GM12878 (cell line): ENCODE results near the gene CDH1. TPM values are rescaled to one million over a fixed set of nuclear protein-coding genes. Genes with fewer than 3 reads are reported as not detected.

ENCODE experiments used
- ATAC-seq: fragments of 200-7000 bp; cut with Tn5 transposase; 3 replicates; pipeline ENCODE4 v1.9.1; 2020; ENCODE audit warnings: mild to moderate bottlenecking, moderate library complexity
- BruUV-seq: library from RNA; stranded (reverse); fragments of 400-500 nt; replicated peaks from 2 replicates; lab custom pipeline; 2021; lab: Mats Ljungman, UMichigan
- CTCF ChIA-PET: fragments of 300-600 bp; sonication (Branson Sonifier 250); formaldehyde crosslinking; extraction: SDS; loops from one replicate; lab custom pipeline; 2021; ENCODE audit warnings: inconsistent platforms; lab: Yijun Ruan, JAX
- POLR2A ChIA-PET: fragments of 350-600 bp; formaldehyde crosslinking; extraction: SDS; loops from one replicate; lab custom pipeline; 2021; ENCODE audit warnings: inconsistent platforms; lab: Charles Lee
- RAD21 ChIA-PET: fragments of 300-600 bp; sonication (Branson Sonifier 250); formaldehyde crosslinking; loops from one replicate; lab custom pipeline; 2023; ENCODE audit warnings: antibody characterized with exemption; ENCODE audit not compliant: unreplicated experiment; lab: Charles Lee
- SMC1A ChIA-PET: fragments of 300-600 bp; sonication (Branson Sonifier 250); formaldehyde crosslinking; loops from one replicate; lab custom pipeline; 2023; ENCODE audit not compliant: unreplicated experiment, uncharacterized antibody; lab: Charles Lee
- DNase-seq: peaks from one replicate; pipeline ENCODE4 v3.0.0-alpha.2; 2011; ENCODE audit warnings: low read depth, low spot score
- FAIRE-seq: peaks from 3 replicates; lab custom pipeline; 2011; peaks lifted over from hg19 to GRCh38; lab: Jason Lieb, UNC
- H2AFZ ChIP-seq: 2 replicates; pipeline ENCODE4 v1.6.0; 2011; ENCODE audit warnings: low read depth, low read length, control low read depth; ENCODE audit not compliant: control insufficient read depth
- H3K27ac ChIP-seq: 2 replicates; pipeline ENCODE4 v1.5.1; 2011; ENCODE audit warnings: control low read depth; ENCODE audit not compliant: control insufficient read depth, insufficient read depth
- H3K27me3 ChIP-seq, 2 experiments: replicated peaks in 1 of 2; 2 replicates each; pipeline versions ENCODE4 v1.6.0 to v1.6.1; 2011; ENCODE audit warnings: low read length in 1 of 2; ENCODE audit not compliant: control insufficient read depth in 2 of 2, insufficient read depth in 2 of 2
- H3K36me3 ChIP-seq, 2 experiments: 2 replicates each; pipeline ENCODE4 v1.5.1; 2011; ENCODE audit warnings: low read length in 1 of 2; ENCODE audit not compliant: control insufficient read depth in 2 of 2, insufficient read depth in 2 of 2
- H3K4me1 ChIP-seq: 2 replicates; pipeline ENCODE4 v1.6.1; 2011; ENCODE audit warnings: mild to moderate bottlenecking, low read length, moderate library complexity, mixed read lengths; ENCODE audit not compliant: control insufficient read depth, insufficient read depth
- H3K4me2 ChIP-seq: 2 replicates; pipeline ENCODE4 v1.6.0; 2011; ENCODE audit warnings: control low read depth; ENCODE audit not compliant: control insufficient read depth, insufficient read depth
- H3K4me3 ChIP-seq: fragments of 200-600 bp; sonication (generic); 2 replicates; pipeline ENCODE4 v1.5.1; 2016
- H3K79me2 ChIP-seq: 2 replicates; pipeline ENCODE4 v1.6.0; 2011; ENCODE audit warnings: low read length; ENCODE audit not compliant: control insufficient read depth, insufficient read depth
- H3K9ac ChIP-seq: 2 replicates; pipeline ENCODE4 v1.8.0; 2011; ENCODE audit warnings: low read length, control low read depth, mixed read lengths; ENCODE audit not compliant: control insufficient read depth, insufficient read depth
- H3K9me3 ChIP-seq: replicated peaks from 3 replicates; pipeline ENCODE4 v1.5.1; 2011; ENCODE audit warnings: mild to moderate bottlenecking, low read length; ENCODE audit not compliant: control insufficient read depth, insufficient read depth
- H4K20me1 ChIP-seq: 2 replicates; pipeline ENCODE4 v1.6.0; 2011; ENCODE audit not compliant: control insufficient read depth, insufficient read depth
- ATF7 ChIP-seq: fragments of 450-650 bp; IDR thresholded peaks from 2 replicates; pipeline ENCODE4 v1.6.1; 2016; ENCODE audit warnings: low read depth, mild to moderate bottlenecking
- CREM ChIP-seq: IDR thresholded peaks from 2 replicates; pipeline ENCODE4 v1.6.1; 2014; ENCODE audit warnings: antibody characterized with exemption, low read depth
- EED ChIP-seq: sonication (generic); IDR thresholded peaks from 2 replicates; pipeline ENCODE4 v1.6.1; 2016; ENCODE audit warnings: antibody characterized with exemption, low read depth
- RAD51 ChIP-seq: fragments of 450-650 bp; IDR thresholded peaks from 2 replicates; pipeline ENCODE4 v1.6.1; 2016; ENCODE audit warnings: moderate library complexity, mild to moderate bottlenecking, inconsistent platforms
- WRNIP1 ChIP-seq: IDR thresholded peaks from 2 replicates; pipeline ENCODE4 v1.6.1; 2011; ENCODE audit warnings: low read depth, low read length, improper control_type of control experiment, borderline replicate concordance
- ZNF274 ChIP-seq: IDR thresholded peaks from one replicate; pipeline ENCODE4 v1.8.0; 2011; ENCODE audit not compliant: insufficient read length, insufficient read depth
- WGBS: methylation state at CpG from one replicate; pipeline ENCODE4 v1.1.6; 2016; ENCODE audit warnings: low lambda C conversion rate; ENCODE audit not compliant: insufficient replicate concordance, insufficient coverage; ENCODE audit errors: missing lambda C conversion rate; 5-methylcytosine and 5-hydroxymethylcytosine counted together
- in situ Hi-C: fragments of 300-500 bp; cut with MboI; formaldehyde crosslinking; loops from 9 replicates; pipeline ENCODE4 v1.14.3; 2018; ENCODE audit warnings: mixed read lengths
- intact Hi-C: fragments of 100-400 bp; cut with micrococcal nuclease; formaldehyde crosslinking; loops from one replicate; pipeline ENCODE4 v1.14.2; 2022; ENCODE audit not compliant: unreplicated experiment
- polyA plus RNA-seq, 11 experiments: library from polyadenylated mRNA; depleted of rRNA in 4 of 11; unstranded in 6 of 11; stranded (reverse) in 5 of 11; fragments of >200 nt; fragmentation: Nextera tagmentation in 4 of 11; fragmentation: Illumina TruSeq in 1 of 11; extraction: Ambion mirVana in 4 of 11; extraction: Trizol in 1 of 11; gene quantifications; 1 replicate in 1 of 11; 2 replicates in 10 of 11; pipeline versions ENCODE4 v1.2.1 to v1.2.3, GENCODE V29; 2011 to 2016; ENCODE audit warnings: inconsistent platforms in 2 of 11, missing spikeins in 2 of 11, low read depth in 1 of 11
- total RNA-seq, 4 experiments: library from RNA; depleted of rRNA in 3 of 4; stranded (reverse); fragments of >200 nt in 3 of 4; fragmentation: Illumina TruSeq in 1 of 4; extraction: Trizol in 1 of 4; gene quantifications; 2 replicates each; pipeline versions ENCODE4 v1.2.1 to v1.2.3, GENCODE V29; 2013 to 2021
- TF ChIP-seq, protein P1 (sequence below): fragments of 150-350 bp; IDR thresholded peaks from 2 replicates; pipeline ENCODE4 v1.6.1; 2014; ENCODE audit warnings: mild to moderate bottlenecking, low read depth, low read length

The CDH1 gene
- total and polyA plus RNA-seq, 10 of the 15 experiments (the other 5 are each of a cell fraction or from before 2014, with no cell fraction given): 2.2 to 30.6 (median 17.7) TPM

DNA sequence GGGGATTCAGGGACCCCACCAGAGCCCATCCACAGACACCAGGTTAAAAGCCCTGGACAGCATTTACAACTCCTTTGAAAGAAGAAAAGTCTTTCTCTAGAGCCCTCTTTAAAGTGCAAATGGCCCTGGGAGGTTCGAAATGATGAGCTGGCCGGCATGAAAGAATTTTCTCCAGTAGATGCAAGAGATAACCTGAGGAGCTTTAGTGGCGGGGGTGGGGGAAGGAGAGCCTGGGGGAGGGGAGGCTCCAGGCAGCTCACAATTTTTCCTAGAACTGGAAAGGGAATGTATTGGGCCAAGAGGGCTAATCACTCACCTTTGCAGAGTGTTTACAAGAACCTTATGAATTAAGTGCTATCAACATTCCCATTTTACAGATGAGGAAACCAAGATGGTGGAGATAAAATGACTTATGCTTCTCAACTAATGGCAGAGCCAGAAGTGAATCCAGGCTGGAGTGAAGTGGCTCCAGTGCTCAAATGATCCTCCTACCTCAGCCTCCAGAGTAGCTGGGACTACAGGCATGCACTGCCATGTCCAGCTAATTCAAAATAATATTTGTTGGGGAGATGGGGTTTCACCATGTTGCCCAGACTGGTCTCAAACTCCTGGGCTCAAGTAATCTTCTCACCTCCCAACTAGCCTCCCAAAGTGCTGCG, 4.2 kb upstream of the CDH1 start:
- intact Hi-C loops: no loop called here
- no peak for DNase-seq
- no peaks in the 10 kb centered on the region for H3K4me1 ChIP-seq
- no peak for FAIRE-seq
- TF ChIP-seq ZNF274 (no peak), CREM (no peak), EED (no peak), WRNIP1 (no peak), ATF7 (no peak), RAD51 (no peak)
- TF ChIP-seq, protein P1, sequence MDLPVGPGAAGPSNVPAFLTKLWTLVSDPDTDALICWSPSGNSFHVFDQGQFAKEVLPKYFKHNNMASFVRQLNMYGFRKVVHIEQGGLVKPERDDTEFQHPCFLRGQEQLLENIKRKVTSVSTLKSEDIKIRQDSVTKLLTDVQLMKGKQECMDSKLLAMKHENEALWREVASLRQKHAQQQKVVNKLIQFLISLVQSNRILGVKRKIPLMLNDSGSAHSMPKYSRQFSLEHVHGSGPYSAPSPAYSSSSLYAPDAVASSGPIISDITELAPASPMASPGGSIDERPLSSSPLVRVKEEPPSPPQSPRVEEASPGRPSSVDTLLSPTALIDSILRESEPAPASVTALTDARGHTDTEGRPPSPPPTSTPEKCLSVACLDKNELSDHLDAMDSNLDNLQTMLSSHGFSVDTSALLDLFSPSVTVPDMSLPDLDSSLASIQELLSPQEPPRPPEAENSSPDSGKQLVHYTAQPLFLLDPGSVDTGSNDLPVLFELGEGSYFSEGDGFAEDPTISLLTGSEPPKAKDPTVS: no peak
- TF ChIP-seq, all 136 proteins: peak for 0
- ChIA-PET SMC1A (interaction anchor here (1.2 to 1.8 kb wide), 2 partner anchors 10 to 14 kb away, joined by 3 to 4 read pairs; no protein-coding TSS in a partner anchor), POLR2A (no interaction called here), CTCF (no interaction called here), RAD21 (interaction anchor here (0.6 kb wide), 1 partner anchor 66 kb away, joined by 4 read pairs; no protein-coding TSS in a partner anchor)
- H3K9ac ChIP-seq: no peak overlapping the region
- H4K20me1 ChIP-seq: no peaks in the 10 kb centered on the region
- no peak for ATAC-seq
- BruUV-seq: no TSS peak
- no peaks in the 10 kb centered on the region for H3K79me2 ChIP-seq
- no peaks in the 10 kb centered on the region; a peak in 1 of 4 replicates for H3K27me3 ChIP-seq
- no peaks in the 10 kb centered on the region for H3K36me3 ChIP-seq
- H3K9me3 ChIP-seq: no peaks in the 10 kb centered on the region; the same call in 2 of the 3 replicates
- no peak overlapping the region for H3K4me2 ChIP-seq
- WGBS: 100% methylated on average over 3 of the region's 4 CpGs
- no peak overlapping the region for H3K4me3 ChIP-seq
- H3K27ac ChIP-seq: no peak overlapping the region
- H2AFZ ChIP-seq: no peak overlapping the region
- in situ Hi-C loops: no loop called here
